MV-4-11 (cell line): ENCODE results near the gene MPO.

Experiments
- DNase-seq: peaks from one replicate; lab custom pipeline; 2025; lab: John Stamatoyannopoulos, UW

MPO gene

DNA sequence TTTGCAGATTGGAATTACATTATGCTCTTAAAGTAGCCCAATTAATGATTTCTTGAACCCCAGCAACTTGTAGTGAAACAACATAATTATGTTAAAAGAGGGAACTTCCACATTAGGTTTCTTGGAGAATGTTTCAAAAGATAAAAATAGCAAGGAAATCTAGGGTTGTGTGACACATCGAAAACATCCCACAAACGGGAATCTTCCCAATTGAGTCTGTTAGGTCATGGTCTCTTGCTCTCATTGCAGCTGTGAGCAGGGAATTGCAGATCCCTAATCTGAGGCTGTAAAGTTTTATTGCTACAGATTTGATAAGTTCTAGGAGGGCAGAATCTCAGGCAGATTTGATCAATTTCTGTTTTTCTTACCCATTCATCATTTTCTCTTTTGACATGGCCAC is 49.1 kb downstream of the MPO start:
- DNase-seq: peak; percentile 46

DNA sequence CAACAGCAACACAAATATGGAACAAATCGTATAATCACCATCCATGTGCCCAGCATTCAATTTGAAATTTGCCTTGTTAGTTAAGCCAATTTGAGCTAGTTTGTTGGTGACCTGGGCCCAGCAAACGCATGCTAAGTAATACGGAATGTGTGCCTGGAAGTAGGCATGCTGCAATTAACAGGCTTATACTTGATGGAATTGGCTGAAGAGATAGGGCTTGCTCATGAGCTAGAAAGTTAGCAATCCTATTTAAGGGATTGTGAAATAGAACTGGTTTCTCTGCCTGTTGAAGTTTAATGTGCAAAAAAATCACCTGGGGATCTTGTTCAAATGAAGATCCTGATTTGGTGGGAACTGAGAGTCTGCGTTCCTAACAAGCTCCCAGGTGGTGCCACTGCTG is 50.9 kb downstream of the MPO start:
- no peak for DNase-seq

DNA sequence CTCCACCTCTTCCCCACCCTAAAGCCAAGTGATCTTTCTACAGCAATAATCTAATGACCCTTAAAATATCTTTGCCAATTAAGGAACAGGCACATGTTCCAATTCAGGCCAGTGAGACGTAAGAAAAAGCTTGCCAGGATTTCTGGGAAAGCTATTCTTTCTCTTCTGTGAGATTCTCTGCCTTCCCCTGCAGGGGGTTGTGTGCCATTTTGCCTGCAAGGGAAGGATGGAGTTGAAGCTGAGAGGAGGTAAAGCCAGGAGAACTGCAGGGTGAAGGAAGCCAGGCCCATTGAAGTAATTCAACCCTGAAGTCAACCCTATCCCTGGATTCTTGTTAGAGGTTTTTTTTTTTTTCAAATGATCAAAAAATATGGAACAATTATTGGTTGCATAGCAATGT is 51.4 kb downstream of the MPO start:
- DNase-seq: no peak

- no peak for DNase-seq
Observed at GRCh38 chr17:58228679-58229078, 52.1 kb downstream of the MPO start.

DNA sequence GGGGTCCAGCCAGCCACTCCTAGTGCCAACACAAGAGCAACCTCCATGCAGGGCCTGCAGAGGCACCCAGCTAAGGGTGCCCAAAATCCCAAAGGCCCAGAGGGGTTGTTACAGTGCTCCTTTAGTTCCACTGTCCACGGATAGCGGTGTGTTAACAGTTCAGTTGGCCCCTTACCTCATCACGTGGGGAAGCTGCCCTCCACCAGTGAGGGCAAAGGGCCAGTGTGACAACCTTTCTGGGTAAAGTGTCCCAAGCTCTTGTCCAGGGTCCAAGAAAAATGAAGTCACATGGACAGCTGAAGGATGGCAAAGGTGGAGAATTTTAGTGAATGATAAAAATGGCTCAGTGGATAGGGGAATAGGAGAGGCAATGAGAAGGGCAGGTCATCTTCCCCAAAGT is 53.0 kb downstream of the MPO start:
- no peak for DNase-seq

DNA sequence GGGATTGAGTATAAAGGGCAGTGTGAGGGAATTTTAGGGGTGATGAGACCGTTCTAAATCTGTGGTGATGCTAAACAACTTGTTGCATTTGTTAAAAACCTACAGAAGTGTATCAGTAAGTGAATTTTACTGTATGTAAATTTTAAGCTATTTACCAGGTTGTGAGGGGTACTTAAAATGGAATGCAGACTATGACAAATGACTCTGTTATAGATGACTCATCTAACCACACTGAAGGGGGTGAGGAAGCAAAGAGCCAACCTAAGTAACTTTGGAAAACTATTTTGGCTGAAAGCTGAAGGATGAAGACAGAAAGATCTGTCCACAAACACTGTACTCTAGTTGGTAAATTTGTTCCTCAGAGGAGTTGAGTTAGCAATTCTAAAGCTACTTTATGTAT is 56.4 kb downstream of the MPO start:
- peak; percentile 58 for DNase-seq
